Measurements from ENCODE around the gene CACNA1C.
"Not testable (repeated sequence)": the region's sequence is repeated elsewhere in the genome, so short reads cannot be mapped to it uniquely, and the experiment has no call there.

CACNA1C gene

GRCh38 chr12:2113119-2113912 is 60.5 kb downstream of the CACNA1C start:
- no peak for DNase-seq

DNA sequence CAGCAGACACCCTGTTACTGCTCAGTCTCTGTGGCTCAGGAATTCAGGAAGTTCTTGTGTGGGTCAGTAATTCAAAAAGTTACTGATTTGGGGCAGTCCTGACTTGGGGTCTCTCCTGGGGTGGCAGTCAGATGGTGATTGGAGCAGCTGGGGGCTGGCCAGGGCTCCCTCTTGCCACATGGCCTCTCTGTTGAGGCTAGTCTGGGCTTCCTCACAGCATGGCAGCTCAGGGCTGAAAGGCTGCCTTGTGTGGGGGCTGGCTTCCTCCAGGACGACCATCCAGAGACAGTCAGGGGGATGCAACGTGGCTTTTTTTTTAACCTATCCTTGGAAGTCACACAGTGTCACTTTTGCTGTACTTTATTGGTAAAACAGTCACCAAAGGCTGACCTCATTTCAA is 61.3 kb downstream of the CACNA1C start:
- DNase-seq = no peak

DNA sequence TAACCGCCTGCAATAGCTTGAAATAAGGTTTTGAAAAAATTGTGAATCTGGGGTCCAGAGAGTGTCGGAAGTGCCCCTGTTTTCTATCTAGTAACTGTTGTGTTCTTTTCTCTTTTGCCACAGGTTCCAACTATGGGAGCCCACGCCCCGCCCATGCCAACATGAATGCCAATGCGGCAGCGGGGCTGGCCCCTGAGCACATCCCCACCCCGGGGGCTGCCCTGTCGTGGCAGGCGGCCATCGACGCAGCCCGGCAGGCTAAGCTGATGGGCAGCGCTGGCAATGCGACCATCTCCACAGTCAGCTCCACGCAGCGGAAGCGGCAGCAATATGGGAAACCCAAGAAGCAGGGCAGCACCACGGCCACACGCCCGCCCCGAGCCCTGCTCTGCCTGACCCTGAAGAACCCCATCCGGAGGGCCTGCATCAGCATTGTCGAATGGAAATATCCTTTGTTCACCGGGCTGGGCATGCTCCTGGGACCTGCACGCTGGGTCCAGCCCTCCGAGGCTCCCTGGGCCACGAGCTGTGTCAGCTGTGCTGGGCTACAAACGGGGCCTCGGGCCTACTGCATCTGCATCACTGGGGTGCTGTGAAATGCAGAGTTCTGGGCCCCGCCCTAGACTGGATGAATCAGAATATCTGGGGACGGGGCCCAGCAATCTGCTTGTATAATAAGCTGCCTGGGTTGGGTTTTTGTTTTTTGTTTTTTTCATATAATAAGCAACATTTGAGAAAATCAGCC is 62.5 kb downstream of the CACNA1C start:
- no peak for DNase-seq

GRCh38 chr12:2117541-2117940 is 64.8 kb downstream of the CACNA1C start:
- DNase-seq = no peak

DNA sequence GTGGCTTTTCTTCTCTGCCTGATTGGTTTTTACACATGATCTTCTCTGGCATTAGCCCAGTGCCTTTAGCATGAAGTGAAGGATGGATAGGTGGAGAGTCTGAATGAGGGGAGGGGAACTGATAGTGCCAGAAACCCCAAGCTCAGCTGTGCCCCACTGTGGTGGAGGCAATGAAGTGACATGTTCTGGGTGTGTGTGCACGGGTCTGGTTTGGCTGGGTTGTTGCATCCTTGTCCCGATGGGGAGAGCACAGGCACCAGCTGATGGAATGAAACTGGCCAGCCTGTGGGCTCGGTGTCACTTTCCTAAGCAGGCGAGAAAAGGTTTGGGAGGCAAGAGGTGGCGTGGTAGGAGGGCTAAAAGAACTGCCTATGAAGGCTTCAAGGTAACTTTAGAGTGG is 65.3 kb downstream of the CACNA1C start:
- no peak for DNase-seq

GRCh38 chr12:2118481-2119255 is 65.9 kb downstream of the CACNA1C start:
- DNase-seq = no peak

GRCh38 chr12:2119266-2119665 is 66.5 kb downstream of the CACNA1C start:
- DNase-seq = no peak

GRCh38 chr12:2120982-2121758 is 68.4 kb downstream of the CACNA1C start:
- no peak for DNase-seq

DNA sequence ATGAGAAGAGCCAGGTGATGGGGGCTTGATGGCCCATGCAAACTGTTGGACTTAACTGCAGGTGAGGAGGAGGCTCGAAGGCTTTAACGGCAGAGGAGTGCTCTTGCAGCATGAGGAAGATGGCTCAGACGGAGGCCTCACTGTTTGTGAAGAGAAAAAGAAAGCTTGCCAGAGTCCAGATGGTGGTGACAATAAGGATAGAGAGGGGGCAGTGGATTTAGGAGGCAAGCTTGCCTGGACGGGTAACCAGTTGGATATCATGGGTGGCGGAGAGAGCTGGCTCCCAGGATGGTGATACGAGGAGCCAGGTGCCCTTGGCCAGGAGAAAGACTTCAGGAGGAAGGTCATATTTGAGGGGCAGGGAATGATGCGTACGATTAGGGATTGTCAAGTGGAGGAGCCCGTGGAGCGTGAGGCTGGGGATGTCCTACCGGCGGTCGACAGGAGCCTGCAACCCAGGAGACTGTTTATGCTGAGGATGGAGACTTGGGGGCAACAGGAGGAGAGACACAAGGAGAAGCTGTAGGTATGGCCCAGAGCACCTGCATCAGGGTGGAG is 71.8 kb downstream of the CACNA1C start:
- no peak for DNase-seq

- no peak for DNase-seq
Measured at GRCh38 chr12:2125651-2126522, 73.1 kb downstream of the CACNA1C start.

- DNase-seq = no peak
Measured at GRCh38 chr12:2126676-2127406, 74.1 kb downstream of the CACNA1C start.

DNA sequence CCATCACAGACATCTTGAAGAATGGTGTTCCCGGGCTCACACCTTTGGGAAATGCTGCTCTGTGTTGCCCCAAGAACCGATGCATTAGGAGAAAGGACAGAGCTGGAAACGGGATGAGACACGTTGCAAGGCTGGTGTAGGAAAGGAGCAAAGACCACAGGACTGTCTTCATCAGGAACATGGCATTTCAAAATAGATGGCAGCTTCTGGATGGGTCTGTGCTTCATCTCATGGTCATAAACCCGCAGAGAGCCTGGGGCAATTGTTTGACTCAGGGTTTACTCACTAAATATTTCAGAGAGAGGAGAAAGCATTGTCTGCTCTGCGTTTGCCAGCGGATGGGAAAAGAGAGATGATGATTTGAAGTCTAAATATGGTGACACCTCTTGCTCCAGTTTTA is 76.3 kb downstream of the CACNA1C start:
- no peak for DNase-seq

- not testable (repeated sequence) for DNase-seq
Measured at GRCh38 chr12:2135661-2136418, 83.1 kb downstream of the CACNA1C start.

GRCh38 chr12:2136901-2137300 is 84.1 kb downstream of the CACNA1C start:
- DNase-seq = no peak

DNA sequence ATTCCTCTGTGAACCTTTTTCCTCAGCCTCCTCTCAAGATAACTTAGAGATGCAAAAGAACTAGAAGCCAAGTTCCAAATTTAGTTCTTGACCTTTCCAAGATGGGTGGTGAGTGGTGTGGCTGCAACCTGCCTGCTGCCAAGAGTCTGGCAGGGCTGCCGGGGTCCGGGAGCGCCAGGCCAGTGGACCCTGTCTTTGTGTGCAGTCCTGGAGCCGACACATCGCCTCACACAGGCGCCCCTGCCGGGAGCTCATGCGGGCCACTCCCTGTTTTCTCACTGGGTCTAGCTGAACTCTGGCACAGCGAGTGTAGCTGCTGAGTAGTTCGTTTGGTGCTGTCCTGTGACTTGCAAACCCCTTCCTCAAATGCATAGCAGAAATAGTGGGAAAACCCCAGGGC is 84.9 kb downstream of the CACNA1C start:
- no peak for DNase-seq

GRCh38 chr12:2138294-2138693 is 85.5 kb downstream of the CACNA1C start:
- DNase-seq = no peak

DNA sequence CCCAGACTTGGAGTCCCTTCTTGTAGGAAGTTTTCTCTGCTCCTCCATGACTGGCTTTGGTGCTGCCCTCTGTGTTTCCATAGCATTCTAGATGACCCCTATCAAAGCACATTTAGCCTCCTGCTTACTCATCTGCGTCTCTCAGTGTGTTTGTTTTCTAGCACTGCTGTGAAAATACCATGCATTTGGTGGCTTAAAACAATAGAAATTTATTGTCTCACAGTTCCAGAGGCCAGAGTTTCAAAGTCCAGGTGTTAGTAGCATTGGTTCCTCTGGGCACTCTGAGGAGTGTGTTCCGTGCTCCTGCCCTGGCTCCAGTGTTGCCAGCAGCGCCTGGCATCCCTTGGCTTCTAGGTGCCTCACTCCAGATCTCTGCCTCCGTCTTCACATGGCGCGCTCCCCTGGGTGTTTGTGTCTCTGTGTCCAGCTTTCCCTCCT is 86.1 kb downstream of the CACNA1C start:
- DNase-seq = no peak

- no peak for DNase-seq
Measured at GRCh38 chr12:2139651-2140050, 86.9 kb downstream of the CACNA1C start.

GRCh38 chr12:2140858-2141519 is 88.2 kb downstream of the CACNA1C start:
- no peak for DNase-seq
